ENCODE measurements around the gene SLC30A10.
"Not testable (repeated sequence)": the region's sequence is repeated elsewhere in the genome, so short reads cannot be mapped to it uniquely, and the experiment has no call there.

The SLC30A10 gene

GRCh38 chr1:219928791-219929118 is 398 bp upstream of the SLC30A10 start:
- DNase-seq (ENCODE audit: low read depth in 1 of 2, low spot score in 1 of 2): no peak

- no peak for DNase-seq (ENCODE audit: low read depth in 1 of 2, low spot score in 1 of 2)
These were observed 930 bp downstream of the SLC30A10 start for GRCh38 chr1:219927298-219927955.

GRCh38 chr1:219926363-219926998 is 1.9 kb downstream of the SLC30A10 start:
- DNase-seq (ENCODE audit: low read depth in 1 of 2, low spot score in 1 of 2): no peak

- no peak for DNase-seq (ENCODE audit: low read depth in 1 of 2, low spot score in 1 of 2)
These were observed 4.0 kb downstream of the SLC30A10 start for GRCh38 chr1:219924342-219924741.

GRCh38 chr1:219917851-219918466 is 10.4 kb downstream of the SLC30A10 start:
- DNase-seq (ENCODE audit: low read depth in 1 of 2, low spot score in 1 of 2): no peak

GRCh38 chr1:219917281-219917680 is 11.1 kb downstream of the SLC30A10 start:
- DNase-seq (ENCODE audit: low read depth in 1 of 2, low spot score in 1 of 2): no peak

GRCh38 chr1:219916257-219916656 is 12.1 kb downstream of the SLC30A10 start:
- DNase-seq (ENCODE audit: low read depth in 1 of 2, low spot score in 1 of 2): no peak

GRCh38 chr1:219913005-219913770 is 15.2 kb downstream of the SLC30A10 start:
- no peak for DNase-seq (ENCODE audit: low read depth in 1 of 2, low spot score in 1 of 2)

- DNase-seq (ENCODE audit: low read depth in 1 of 2, low spot score in 1 of 2): no peak
These were observed 17.6 kb downstream of the SLC30A10 start for GRCh38 chr1:219910716-219911115.

- no peak for DNase-seq (ENCODE audit: low read depth in 1 of 2, low spot score in 1 of 2)
These were observed 18.9 kb downstream of the SLC30A10 start for GRCh38 chr1:219909476-219909875.

GRCh38 chr1:219908170-219908569 is 20.2 kb downstream of the SLC30A10 start:
- no peak for DNase-seq (ENCODE audit: low read depth in 1 of 2, low spot score in 1 of 2)

- no peak for DNase-seq (ENCODE audit: low read depth in 1 of 2, low spot score in 1 of 2)
These were observed 20.6 kb downstream of the SLC30A10 start for GRCh38 chr1:219907772-219908070.

GRCh38 chr1:219906924-219907771 is 21.2 kb downstream of the SLC30A10 start:
- DNase-seq (ENCODE audit: low read depth in 1 of 2, low spot score in 1 of 2): no peak

GRCh38 chr1:219906565-219906923 is 21.8 kb downstream of the SLC30A10 start:
- DNase-seq (ENCODE audit: low read depth in 1 of 2, low spot score in 1 of 2): not testable (repeated sequence)

GRCh38 chr1:219905524-219905923 is 22.8 kb downstream of the SLC30A10 start:
- no peak for DNase-seq (ENCODE audit: low read depth in 1 of 2, low spot score in 1 of 2)

GRCh38 chr1:219904934-219905333 is 23.4 kb downstream of the SLC30A10 start:
- no peak for DNase-seq (ENCODE audit: low read depth in 1 of 2, low spot score in 1 of 2)

GRCh38 chr1:219903353-219903871 is 24.9 kb downstream of the SLC30A10 start:
- no peak for DNase-seq (ENCODE audit: low read depth in 1 of 2, low spot score in 1 of 2)

- no peak for DNase-seq (ENCODE audit: low read depth in 1 of 2, low spot score in 1 of 2)
These were observed 25.4 kb downstream of the SLC30A10 start for GRCh38 chr1:219902951-219903350.

GRCh38 chr1:219900882-219901281 is 27.5 kb downstream of the SLC30A10 start:
- no peak for DNase-seq (ENCODE audit: low read depth in 1 of 2, low spot score in 1 of 2)

GRCh38 chr1:219900201-219900600 is 28.2 kb downstream of the SLC30A10 start:
- DNase-seq (ENCODE audit: low read depth in 1 of 2, low spot score in 1 of 2): no peak

- no peak for DNase-seq (ENCODE audit: low read depth in 1 of 2, low spot score in 1 of 2)
These were observed 30.0 kb downstream of the SLC30A10 start for GRCh38 chr1:219898375-219898774.

Measured in activated CD4-positive, alpha-beta T cell treated with anti-CD3 and anti-CD28 coated beads, Interleukin-2, amount 50 U/mL, for 24 hours (primary cell).